OCI-LY3 (cell line): Measurements from ENCODE around the gene ASPM.

ENCODE experiments used
- EZH2phosphoT487 ChIP-seq: fragments of 200-600 bp; shearing (Covaris generic); IDR thresholded peaks from 2 replicates; pipeline ENCODE4 v1.6.1; 2018; ENCODE audit warnings: antibody characterized with exemption, mixed run types, low read depth
- TF ChIP-seq, protein P1 (sequence below): fragments of 200-600, 300-600 bp; sonication (generic); IDR thresholded peaks from 2 replicates; pipeline ENCODE4 v1.5.1; 2014; ENCODE audit warnings: antibody characterized with exemption, low read length, low read depth

DNA sequence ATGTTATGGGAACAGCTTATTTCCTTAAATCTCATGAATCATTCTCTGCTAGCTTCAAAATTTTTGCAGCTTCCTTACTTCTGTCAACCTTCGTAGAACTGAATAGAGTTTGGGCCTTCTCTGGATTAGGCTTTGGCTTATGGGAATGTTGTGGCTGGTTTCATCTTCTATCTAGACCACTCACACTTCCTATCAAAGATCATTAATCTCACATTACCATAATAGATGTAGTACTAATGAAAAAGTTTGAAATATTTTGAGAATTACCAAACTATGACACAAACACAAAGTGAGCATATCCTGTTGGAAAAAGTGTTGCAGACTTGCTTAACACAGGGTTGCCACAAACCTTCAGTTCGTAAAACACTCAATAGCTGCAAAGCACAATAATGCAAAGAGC is 30.3 kb downstream of the ASPM start:
- TF ChIP-seq, protein P1, sequence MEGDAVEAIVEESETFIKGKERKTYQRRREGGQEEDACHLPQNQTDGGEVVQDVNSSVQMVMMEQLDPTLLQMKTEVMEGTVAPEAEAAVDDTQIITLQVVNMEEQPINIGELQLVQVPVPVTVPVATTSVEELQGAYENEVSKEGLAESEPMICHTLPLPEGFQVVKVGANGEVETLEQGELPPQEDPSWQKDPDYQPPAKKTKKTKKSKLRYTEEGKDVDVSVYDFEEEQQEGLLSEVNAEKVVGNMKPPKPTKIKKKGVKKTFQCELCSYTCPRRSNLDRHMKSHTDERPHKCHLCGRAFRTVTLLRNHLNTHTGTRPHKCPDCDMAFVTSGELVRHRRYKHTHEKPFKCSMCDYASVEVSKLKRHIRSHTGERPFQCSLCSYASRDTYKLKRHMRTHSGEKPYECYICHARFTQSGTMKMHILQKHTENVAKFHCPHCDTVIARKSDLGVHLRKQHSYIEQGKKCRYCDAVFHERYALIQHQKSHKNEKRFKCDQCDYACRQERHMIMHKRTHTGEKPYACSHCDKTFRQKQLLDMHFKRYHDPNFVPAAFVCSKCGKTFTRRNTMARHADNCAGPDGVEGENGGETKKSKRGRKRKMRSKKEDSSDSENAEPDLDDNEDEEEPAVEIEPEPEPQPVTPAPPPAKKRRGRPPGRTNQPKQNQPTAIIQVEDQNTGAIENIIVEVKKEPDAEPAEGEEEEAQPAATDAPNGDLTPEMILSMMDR, result no peak
- TF ChIP-seq EZH2phosphoT487, result no peak
